GM18508 (cell line): ENCODE results near the gene GPR84.

Experiments used
- ATAC-seq: cut with Tn5 transposase; IDR thresholded peaks from one replicate; pipeline ENCODE4 v1.9.1; 2021; ENCODE audit warnings: moderate number of reproducible peaks; ENCODE audit not compliant: insufficient read depth, unreplicated experiment

GPR84 gene

DNA sequence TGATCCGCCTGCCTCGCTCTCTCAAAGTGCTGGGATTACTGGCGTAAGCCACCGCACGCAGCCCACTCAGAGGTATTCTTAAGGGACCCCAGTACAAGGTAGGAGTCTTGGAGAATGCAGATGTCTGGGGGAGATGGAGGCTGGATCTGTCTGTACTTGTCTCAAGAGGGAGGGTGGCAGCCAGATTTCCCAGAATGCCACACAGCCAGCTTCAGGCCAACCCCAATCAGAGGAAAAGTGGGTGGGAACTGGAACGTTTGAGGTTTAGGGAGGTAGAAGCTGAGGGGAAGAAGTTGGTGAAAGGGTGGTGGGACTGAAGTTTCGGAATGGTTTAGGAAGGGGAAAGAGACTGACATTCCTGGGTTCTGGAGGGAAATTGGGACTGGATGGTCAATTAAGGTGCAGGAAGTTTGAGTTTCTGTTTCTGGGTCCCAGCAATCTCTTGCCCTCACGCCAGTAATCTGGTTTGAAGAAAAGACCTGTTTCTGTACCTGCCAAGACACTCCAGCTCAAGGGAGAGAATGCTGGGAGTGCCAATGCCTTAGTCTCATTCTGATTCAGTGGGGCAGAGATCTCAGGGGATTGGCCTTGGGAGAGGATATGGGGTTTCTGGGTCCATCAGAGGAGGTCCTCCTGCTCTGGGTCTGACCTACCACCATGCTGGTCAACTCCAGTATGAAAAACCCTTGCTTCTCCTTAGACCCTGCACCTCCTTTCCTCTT, 28.4 kb upstream of the GPR84 start:
- no peak for ATAC-seq

DNA sequence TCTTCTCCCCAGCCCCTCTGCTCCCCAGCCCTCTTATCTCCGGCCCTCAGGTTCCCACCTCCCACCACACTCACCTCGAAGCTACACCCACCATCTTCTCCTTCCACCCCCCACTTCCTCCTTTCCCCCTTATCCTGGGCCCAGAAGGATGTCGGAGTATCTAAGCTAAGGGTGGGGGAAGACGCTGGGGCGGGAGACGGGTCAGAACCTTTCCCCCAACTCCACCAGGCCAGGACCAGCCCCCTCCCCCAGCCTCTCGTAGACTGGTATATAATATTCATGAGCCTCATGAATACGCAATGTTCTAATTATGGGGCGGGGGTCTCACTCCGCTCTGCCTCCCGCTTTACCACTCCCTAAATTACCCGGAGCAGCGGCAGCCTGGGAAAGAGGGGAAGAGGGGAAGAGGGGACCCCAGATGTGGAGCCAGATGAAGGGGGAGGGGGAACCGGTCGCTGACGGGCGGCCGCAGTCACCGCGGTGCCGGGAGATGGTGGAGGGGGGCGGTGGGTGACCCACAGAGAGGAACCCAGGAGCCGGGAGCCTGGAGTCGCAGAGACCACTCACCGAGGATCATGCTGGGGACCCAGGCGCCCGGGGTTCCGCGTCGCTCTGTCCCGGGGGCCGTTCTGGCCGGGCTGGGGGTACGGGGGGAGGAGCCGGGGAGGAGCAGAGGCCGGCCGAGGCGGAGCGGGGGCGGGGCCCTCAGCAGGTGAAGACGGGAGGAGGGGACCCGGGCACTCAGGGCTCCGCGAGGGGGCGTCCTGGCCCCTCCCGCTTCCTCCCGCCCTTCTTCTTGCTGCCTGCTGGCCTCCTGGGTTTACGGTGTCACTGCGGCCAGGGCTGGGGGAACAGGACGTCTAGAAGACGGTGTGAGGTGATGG, 26.6 kb upstream of the GPR84 start:
- no peak for ATAC-seq

DNA sequence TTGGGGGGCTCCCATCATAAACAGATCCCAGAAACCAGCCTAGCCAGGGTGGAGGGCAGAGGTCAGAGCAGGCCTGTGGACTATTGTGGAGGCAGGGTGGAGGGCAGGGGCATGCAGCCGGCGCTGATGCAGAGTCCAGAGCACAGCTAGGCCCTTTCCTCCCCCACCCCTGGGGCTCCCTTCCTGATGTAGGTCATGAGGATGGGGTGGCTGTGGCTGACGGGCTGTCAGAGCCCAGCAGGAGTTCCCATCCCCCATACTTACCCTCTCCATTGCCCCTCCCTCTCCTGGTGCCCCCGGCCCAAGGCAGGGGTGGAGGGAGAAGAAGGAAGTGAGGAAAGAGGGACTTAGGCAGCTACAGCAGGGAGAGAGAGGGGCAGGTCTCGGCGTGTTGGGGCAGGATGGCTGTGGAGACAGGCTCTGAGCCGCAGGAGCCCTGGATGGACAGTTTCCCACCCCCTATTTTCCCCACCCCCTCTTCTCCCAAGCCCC, 25.9 kb upstream of the GPR84 start:
- ATAC-seq: no peak

DNA sequence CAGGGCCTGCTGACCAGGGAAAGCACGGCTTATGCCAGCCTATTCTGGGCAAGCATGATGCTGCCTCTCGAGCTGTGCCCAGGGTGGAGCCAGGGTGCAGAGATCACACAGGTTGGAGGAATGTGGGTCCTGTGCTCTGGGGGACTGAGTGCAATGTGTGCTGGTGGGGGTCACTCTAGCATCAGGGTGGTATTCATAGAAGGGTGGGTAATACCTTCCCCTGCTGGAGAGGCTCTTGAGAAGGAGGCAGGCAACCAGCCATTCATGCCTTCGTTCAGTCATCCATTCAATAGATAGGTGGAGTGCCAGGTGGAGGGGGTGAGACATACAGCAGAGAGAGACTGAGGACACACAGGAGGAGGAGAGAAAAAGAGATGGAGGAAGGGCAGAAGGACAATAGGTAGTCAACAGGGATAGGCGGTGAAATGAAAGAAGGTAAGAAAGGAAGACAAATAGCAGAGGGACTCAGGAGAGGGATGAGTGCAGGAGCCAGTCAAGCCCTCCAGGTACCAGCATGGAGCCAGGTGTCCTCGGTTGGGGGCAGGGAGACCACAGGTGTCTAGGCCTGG, 25.4 kb upstream of the GPR84 start:
- ATAC-seq: no peak

DNA sequence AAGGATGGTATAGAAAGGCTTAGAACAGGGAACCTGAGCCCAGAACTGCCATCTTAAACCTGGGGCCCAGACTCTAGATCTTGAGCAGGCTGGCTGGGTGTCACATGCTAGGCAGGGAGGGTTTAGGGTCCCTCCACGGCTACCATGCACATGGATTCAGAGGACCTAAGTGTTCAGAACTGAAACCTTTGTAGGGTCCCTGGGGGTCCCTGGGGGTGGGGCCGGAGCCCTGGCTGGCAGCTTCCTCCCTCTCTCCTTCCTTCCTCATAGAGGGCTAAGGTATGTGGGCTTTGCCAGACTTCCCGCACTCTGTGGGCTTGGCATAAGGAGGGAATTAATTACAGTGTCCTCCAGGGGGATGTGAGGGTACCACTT, 24.8 kb upstream of the GPR84 start:
- no peak for ATAC-seq

- ATAC-seq: no peak
These were observed 24.2 kb upstream of the GPR84 start for GRCh38 chr12:54388237-54389133.

GRCh38 chr12:54387114-54387467, 22.8 kb upstream of the GPR84 start:
- no peak for ATAC-seq

DNA sequence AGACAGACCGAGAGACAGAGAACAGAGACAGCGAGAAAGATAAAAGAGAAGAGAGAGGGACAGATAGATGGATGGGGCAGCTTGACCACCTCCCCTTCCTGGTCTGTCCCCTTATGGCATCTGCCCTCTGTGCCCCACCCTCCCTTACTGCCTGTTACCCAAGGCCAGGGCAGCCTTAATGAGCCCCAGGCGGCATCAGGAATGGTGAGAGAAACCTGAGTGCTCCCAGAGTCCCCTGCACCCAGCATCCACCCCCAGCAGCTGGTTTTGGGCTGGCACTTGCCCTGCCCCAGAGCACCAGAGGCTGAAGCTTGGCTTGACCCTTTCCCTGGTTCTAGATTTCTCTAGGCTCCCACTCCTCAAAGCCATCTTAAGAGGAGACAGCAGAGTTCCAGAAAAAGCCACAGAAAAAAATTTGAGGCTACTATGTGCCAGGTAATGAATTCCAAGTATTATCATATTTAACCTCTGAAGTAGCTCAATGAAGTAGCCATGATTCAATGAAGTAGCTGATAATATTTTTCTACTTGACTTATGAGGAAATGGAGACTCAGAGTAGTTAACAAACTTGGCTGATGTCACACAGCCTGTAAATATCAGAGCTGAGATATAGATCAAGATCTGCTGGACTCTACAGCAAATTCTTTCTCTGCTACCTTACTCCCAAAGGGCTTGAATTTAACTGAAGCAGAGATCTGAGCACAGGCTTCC, 22.3 kb upstream of the GPR84 start:
- ATAC-seq: no peak

GRCh38 chr12:54385251-54385914, 21.1 kb upstream of the GPR84 start:
- ATAC-seq: no peak

GRCh38 chr12:54384591-54385041, 20.3 kb upstream of the GPR84 start, which contains the start of gene ZNF385A:
Gene ZNF385A (minus strand): TSS chr12:54384733. CDS start chr12:54384514, 219 bp downstream.
- no peak for ATAC-seq

- no peak for ATAC-seq
These were observed 18.8 kb upstream of the GPR84 start for GRCh38 chr12:54383041-54383609.

GRCh38 chr12:54381136-54381535, 16.9 kb upstream of the GPR84 start:
- no peak for ATAC-seq

GRCh38 chr12:54379398-54380201, 15.3 kb upstream of the GPR84 start:
- ATAC-seq: no peak

DNA sequence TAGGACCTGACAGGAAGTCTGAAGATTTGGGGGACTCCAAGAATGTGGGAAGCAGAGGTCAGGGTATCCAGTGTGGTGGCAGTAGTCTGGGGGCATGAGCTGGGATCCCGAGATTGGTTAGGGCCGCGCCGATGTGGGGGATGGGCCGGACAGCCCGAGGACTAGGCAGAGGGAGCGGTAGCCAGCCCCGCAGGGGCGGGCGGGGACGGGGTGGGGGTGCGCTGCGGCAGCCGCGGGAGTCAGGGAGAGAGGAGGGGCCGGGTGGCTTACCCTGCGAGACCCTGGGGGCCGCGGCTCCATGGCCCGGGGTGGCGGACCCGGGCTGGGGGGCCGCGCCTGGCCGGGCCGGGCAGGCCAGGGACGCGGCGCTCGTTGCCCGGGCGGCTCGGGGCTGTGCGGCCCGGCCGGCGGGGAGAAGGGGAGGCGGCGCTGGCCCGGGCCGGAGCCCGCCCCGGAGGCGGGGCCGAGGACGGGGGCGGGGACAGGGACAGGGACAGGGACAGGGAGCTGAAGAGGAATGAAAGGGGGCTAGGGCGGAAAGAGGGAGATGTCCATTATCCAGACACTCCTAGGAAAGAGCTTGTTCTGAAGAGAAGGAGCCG, 14.6 kb upstream of the GPR84 start:
- ATAC-seq: no peak

DNA sequence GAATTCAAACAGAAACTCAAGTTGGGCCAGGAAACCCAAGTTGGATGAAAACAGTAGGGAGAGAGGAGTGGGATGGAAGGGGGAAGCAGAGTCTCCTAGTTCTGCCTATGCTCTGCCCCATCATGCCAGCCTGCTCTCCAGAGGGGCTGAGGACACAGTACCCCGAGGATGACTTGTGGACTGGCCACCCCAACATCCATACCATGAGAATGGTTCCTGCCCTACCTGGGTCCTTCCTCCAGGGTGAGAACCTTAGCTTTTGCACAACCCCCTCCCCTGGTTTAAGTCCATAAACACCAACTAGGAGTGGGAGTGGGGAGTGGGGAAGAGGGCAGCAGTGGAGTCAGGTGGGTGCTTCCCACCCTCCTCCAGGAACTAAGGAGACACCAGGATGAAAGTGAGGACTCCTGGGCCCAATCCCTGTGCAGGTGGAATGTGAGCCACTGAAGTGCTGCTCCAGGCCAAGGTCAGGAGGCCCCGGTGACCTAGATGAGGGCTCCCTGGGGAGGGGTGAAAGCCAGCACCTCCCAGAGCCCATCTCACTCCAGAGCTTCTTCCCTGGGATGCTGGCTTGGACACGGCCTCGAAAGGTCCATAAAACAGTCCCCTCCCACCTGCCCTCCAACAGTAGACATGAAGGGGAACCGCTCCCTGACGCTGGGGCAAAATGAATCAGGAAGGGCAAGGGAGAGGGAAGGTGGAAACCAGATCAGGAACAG, 13.7 kb upstream of the GPR84 start:
- no peak for ATAC-seq

DNA sequence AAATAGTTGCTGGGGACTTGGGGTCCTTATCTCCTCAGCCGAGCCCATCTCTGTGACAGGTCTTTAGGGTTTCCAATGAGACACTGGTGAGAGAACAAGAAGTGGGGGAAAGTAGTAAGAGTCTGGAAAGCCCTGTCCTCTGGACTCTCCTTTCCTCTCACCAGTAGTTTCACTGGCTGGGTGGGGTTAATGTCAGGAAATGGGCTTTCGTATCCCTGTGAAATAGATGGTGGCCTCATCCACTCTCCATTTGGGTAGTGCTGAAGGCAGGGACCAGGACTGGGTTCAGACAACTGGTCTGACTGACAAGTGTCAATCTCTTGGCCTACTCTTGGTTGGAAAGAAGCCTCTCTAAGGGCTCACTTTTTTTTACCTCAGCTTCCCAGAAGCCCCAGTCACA, 12.7 kb upstream of the GPR84 start:
- ATAC-seq: no peak

DNA sequence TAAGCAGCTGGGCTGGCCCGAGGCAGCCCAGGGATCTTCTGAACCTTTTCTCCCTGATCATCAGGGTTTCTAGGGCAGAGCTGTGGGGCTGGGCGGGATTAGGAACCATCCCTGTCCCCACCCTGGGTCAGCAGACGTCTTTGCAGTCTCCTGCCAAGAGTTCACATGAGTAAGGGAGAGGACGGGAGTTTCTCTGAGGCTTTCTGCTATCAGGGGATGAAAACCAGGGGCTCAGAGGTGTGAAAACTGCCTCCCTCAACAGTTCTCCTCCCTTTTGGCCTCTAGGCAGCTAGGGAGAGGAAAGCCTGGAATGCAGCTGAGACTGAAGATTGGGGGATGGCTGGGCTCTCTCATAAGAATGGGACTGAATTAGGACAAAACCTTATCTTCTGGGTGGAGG, 12.3 kb upstream of the GPR84 start:
- no peak for ATAC-seq
